Measurements from ENCODE around the gene RRP9. TPM values are rescaled to one million over a fixed set of nuclear protein-coding genes. Genes with fewer than 3 reads are reported as not detected.

RRP9 gene
- total RNA-seq, 1 experiment from 2014 or later, result 29.7 TPM

DNA sequence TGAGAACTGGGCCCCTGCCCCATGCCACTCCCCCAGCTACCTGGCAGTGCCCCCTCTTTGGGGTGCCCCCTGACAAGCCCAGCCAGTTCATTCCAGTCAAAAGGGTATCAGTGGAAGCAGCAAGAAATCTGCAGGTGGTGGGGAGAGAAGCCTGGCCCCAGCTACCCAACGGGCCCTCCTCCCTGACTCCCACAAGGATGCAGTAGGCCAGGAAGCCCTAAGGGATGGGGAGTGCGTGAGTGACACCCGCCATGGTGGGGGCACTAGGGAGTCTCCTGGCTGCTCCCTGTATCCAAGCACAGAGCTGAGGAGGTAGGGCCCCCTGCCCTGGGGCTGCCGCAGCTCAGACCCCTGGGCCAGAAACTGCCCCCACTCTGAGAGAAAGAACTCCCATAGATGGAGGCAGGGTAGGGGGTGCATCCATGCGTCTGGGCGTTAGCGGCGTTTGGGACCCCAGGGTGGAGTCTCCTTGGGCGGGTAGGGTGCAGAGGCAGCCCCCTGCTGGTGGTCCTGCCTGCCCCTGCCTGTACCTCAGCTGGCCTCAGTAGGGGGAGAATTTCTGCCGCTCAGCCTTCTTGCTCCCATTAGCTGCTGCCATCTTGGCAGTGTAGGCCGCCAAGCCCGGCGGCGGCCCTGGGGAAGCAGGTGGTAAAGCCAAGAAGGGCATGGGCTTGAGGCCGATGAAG is 16.0 kb upstream of the RRP9 start:
- no peak for DNase-seq (ENCODE audit: extremely low read depth, low read depth)

DNA sequence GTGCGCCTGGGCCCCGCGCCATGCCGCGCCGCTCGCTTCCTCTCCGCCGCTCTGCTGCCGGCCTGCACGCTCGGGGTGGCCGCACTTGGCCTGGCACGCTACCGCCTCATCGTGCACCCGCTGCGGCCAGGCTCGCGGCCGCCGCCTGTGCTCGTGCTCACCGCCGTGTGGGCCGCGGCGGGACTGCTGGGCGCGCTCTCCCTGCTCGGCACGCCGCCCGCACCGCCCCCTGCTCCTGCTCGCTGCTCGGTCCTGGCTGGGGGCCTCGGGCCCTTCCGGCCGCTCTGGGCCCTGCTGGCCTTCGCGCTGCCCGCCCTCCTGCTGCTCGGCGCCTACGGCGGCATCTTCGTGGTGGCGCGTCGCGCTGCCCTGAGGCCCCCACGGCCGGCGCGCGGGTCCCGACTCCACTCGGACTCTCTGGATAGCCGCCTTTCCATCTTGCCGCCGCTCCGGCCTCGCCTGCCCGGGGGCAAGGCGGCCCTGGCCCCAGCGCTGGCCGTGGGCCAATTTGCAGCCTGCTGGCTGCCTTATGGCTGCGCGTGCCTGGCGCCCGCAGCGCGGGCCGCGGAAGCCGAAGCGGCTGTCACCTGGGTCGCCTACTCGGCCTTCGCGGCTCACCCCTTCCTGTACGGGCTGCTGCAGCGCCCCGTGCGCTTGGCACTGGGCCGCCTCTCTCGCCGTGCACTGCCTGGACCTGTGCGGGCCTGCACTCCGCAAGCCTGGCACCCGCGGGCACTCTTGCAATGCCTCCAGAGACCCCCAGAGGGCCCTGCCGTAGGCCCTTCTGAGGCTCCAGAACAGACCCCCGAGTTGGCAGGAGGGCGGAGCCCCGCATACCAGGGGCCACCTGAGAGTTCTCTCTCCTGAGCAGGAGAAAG is 14.4 kb upstream of the RRP9 start:
- no peak for DNase-seq (ENCODE audit: extremely low read depth, low read depth)

DNA sequence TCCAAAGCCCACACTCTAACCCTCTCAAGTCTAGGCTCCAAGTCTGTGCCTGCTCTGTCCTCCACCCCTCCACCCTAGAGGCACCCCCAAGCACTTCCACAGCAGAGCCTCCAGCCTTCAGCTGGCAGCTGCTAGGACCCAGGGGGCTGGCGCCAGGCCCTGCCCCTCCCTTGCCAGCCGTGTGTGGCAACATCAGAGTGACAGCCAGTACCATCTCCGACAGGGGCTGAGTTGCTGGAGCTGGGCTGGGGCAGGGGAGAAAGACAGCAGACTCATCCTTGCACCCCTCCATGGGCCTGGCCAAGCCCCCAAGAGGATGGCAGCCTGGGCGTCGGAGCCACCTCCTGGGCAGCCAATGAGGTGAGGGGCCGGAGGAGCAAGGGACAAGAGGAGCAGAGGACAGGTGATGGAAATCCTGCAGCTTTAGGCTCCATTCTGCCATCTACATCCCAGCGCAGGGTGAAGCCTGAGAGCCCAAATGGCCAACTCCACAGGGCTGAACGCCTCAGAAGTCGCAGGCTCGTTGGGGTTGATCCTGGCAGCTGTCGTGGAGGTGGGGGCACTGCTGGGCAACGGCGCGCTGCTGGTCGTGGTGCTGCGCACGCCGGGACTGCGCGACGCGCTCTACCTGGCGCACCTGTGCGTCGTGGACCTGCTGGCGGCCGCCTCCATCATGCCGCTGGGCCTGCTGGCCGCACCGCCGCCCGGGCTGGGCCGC is 13.6 kb upstream of the RRP9 start, which contains the start of gene GPR62:
TSS of gene GPR62 (plus strand) at position 207 of the 718 bp plus-strand sequence. CDS start at position 479, 272 bp downstream.
- no peak for DNase-seq (ENCODE audit: extremely low read depth, low read depth)

DNA sequence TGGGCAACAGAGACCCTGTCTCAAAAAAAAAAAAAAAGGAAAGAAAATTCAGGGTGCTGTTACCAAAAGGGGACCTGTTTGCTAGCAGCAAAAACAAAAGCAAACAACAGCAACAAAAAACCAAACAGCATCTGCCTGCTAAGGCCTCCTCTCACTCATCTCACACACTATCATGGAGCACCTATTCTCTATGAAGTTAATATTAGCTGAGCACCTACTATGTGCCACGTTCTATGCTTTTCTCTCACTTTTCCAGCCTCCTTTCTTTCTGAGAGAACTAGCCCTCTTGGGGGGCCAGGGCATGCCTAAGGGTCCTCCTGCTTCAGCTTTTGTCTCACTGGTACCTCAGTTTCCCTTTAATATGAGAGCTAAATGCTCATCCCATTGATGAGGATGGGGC is 13.0 kb upstream of the RRP9 start:
- DNase-seq (ENCODE audit: extremely low read depth, low read depth), result no peak

DNA sequence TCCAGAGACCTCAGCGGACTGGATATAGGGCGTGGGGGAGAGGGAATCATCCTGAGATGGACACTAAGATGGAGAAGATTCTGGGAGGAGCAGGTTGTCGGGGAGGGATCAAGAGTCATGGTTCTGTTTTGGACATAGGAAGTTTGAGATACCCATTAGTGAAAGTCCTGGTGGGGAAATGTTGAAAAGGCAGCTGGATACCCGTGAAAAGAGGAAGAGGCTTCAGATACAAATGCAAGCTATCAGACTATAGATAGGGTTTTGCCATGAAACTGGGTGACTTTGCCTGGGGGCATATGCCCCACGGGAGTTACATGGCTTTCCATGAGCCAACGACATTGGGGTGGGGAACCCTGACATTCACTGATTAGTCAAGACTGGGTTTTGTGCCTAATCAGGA is 12.4 kb upstream of the RRP9 start:
- no peak for DNase-seq (ENCODE audit: extremely low read depth, low read depth)

DNA sequence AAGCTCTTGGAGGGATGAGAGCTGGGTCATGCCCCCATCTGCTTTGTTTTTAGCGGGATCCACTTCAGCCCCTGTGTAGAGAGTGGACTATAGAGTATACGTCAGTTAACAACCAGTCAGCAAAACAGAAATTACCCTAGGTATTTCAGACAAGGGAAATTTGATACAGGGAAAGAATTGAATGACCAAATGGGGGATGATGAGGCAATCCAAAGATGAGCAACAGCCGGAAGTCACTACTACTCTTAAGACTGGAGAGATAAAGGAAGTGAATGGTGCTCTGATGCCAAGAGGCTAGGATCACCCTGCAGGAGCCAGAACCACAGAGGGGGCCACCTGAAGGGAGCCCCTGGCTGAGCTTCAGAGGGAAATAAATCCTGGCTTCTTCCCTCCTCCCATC is 11.7 kb upstream of the RRP9 start:
- no peak for DNase-seq (ENCODE audit: extremely low read depth, low read depth)

DNA sequence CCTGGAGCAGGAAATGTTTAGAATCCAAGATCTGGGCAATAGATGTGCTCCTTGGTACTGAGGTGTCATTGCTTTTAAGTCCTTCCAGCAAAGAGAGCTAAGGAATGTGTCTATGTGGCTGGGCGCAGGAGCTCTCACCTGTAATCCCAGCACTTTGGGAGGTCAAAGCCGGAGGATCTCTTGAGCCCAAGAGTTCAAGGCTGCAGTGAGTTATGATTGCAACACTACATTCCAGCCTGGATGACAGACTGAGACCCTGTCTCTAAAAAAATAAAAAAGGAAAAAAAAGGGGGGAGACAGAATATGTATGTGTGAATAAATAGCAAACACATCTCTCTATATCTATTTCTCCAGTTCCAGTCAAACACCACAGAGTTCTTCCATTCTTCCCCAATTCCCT is 9.2 kb upstream of the RRP9 start:
- DNase-seq (ENCODE audit: extremely low read depth, low read depth), result no peak

DNA sequence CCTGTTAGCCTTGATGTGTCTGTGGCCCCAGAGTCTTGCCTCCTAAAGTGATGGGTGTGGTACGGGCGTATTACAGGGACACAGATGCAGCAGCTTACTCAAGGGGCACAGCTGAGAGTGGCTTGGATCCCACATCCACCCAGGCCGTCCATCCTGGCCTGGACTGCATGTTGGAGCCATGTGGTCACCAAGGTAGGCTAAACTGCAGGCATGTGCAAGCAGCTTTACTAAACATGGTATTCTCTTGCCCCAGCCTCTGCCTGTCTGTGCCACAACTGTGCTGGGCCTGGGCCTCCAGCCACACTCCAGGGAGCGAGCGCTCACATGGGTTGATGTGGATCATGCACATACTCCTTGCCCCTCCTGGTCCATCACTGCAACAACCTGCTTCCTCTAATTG is 7.4 kb upstream of the RRP9 start:
- DNase-seq (ENCODE audit: extremely low read depth, low read depth), result no peak

DNA sequence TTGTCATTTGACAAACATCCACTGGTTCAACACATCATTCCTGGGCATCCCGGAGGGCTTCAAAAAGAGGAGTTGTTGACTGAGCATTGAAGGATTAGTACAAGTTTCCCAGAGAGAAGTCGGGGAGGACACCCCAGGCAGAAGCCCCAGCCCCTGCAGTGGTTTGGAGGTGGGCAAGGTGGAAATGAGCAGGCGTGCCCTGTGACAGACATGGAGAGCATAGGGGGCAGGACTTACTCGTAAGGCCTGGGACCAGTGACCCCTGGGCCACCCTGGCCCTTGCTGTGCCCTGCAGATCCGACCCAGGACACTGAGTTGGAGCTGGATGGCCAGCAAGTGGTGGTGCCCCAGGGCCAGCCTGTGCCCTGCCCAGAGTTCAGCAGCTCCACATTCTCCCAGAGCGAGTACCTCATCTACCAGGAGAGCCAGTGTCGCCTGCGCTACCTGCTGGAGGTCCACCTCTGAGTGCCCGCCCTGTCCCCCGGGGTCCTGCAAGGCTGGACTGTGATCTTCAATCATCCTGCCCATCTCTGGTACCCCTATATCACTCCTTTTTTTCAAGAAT is 6.4 kb upstream of the RRP9 start:
- DNase-seq (ENCODE audit: extremely low read depth, low read depth), result no peak

DNA sequence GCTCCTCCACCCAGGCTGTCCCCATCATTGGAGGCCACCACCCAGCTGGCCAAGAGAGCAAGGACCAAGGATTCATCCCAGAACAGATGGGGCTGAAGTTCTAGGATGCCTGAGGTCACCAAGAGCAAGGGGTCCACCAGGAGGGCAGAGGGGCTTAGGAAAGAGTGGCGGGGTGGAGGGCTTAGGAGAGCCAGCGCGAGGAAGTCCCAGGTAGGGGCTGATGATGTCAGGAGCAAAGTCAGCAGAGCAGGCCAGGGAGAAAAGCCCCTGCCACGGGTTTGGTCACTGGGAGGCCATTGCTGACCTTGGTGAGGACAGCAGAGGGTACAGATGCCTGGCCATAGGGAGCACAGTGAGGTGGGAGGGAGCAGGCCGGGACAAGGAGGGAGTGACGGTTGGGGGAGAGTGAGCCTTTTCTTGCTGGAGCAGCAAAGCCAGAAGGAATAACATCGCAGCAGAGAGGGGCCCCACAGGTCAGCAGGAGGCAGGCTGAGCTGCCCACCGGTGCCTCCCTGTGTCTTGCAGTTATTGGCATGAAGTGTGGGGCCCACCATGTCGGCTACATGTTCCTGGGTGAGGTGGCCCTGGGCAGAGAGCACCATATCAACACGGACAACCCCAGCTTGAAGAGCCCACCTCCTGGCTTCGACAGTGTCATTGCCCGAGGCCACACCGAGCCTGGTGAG is 5.7 kb upstream of the RRP9 start:
- no peak for DNase-seq (ENCODE audit: extremely low read depth, low read depth)

DNA sequence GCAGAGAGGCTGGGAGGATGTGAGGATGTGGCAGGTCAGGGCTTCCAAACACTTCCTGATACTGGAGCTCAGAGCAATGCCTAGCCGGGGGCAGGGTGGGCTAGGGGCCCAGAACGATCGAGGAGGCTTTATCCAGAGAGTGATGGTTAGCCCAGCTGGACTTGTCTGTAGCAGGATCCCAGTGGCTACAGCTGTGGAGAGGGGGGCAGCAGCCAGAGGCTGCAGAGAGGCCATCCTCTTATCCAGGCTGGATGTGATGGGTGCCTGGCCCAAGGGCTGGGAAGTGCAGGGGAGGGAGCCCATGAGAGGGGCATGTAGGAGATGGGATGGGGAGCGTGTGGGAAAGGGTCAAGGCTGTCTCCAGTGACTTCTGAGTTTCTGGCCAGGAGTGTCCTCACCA is 5.1 kb upstream of the RRP9 start:
- DNase-seq (ENCODE audit: extremely low read depth, low read depth), result no peak

DNA sequence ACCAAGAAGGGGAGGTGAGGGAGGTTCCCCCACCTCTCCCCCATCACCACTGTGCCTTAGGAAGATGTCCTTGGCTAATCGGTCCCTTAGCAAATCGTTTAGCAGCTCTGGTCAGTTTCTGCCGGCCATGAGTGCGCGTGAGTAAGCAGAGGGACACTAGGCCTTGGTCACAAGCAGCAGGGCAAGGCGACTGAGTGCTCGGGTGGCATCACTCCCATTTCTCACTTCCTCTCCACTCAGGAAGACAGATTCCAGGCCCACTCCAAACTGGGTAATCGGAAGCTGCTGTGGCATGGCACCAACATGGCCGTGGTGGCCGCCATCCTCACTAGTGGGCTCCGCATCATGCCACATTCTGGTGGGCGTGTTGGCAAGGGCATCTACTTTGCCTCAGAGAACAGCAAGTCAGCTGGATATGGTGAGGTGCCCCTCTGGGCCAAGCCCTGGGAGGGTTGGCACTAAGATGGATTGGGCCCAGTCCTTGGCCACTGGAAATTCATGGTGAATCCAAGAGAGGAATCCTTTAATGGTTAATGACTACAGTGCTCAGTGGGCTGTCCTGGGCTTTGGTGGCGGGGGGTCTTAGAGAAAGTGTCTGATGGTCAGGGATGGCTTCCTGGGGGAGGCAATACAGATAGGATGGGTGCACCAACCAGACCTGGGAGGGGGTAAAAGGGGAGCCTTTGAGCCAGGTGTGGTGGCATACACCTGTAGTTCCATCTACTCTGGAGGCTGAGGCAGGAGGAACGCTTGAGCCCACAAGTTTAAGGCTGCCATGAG is 4.4 kb upstream of the RRP9 start:
- no peak for DNase-seq (ENCODE audit: extremely low read depth, low read depth)

DNA sequence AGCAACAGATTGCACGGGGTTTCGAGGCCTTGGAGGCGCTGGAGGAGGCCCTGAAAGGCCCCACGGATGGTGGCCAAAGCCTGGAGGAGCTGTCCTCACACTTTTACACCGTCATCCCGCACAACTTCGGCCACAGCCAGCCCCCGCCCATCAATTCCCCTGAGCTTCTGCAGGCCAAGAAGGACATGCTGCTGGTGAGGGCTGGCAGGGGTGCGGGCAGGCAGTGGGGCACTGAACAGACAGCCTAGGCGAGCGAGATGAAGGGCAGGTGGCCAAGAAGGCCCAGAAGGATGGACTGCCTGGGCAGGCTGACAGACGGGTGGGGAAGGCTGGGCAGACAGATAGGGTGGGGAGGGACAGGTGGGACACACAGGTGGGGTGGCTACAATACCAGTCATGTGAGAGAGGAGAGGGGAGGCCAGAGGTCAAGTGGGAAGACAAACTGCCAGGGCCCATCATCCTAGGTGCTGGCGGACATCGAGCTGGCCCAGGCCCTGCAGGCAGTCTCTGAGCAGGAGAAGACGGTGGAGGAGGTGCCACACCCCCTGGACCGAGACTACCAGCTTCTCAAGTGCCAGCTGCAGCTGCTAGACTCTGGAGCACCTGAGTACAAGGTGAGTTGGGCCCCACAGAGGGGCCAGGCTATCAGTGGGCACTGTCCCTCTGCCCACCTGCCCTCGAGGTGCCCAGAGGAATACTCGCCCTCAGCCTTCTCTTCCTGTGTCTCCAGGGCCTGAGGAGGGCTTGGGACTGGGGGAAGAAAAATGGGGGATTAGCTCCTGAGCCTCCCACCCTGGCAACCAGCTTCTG is 3.5 kb upstream of the RRP9 start:
- no peak for DNase-seq (ENCODE audit: extremely low read depth, low read depth)

DNA sequence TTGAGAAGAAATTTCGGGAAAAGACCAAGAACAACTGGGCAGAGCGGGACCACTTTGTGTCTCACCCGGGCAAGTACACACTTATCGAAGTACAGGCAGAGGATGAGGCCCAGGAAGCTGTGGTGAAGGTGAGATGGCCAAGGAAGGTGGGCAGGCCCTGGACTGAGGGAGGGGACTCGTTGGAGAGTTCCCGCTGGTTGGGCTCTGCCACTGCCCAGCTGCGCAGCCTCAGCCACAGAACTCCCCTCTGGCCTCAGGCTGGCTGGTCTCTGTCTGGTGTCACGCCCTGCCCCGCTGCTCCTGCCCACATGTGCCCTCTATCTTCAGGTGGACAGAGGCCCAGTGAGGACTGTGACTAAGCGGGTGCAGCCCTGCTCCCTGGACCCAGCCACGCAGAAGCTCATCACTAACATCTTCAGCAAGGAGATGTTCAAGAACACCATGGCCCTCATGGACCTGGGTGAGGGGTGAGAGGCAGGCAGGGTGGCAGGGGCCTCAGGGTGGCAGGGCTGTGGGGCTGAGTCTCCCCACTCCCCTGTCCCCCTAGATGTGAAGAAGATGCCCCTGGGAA is 2.8 kb upstream of the RRP9 start:
- no peak for DNase-seq (ENCODE audit: extremely low read depth, low read depth)

DNA sequence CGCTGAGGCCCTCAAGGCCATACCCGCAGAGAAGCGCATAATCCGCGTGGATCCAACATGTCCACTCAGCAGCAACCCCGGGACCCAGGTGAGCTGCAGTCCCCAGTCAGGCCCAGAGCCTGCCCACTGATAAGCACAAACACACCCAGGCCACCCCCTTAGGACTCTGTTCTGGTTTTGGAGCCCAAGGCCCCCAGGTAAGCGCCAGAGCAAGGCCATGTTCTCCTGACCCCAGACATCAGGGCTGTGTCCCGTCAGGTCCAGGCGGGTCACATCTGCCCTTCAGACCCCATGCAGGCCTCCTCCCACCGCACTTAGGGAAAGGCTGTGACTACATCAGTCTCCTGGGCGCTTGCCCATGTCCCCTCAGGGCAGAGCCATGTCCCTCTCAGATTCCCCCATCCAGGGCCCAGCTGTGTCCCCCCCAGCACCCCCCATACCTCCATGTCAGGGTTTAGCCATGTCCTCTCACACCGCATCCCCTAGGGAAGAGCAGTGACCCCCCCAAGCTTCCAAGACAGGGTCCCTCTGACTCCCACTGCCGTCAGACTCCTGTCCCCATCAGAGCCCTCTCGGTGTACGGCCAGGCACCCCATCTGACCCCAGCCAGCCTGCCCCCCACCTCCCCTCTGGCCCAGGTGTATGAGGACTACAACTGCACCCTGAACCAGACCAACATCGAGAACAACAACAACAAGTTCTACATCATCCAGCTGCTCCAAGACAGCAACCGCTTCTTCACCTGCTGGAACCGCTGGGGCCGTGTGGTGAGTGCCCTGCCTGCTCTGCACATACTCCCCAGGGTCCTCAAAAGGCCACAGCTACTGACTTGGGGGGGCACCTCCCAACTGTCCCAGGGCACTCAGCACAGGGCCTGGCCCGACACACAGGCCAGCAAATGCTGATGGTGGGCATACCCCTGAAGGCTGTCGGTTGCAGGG is 2.0 kb upstream of the RRP9 start:
- no peak for DNase-seq (ENCODE audit: extremely low read depth, low read depth)

DNA sequence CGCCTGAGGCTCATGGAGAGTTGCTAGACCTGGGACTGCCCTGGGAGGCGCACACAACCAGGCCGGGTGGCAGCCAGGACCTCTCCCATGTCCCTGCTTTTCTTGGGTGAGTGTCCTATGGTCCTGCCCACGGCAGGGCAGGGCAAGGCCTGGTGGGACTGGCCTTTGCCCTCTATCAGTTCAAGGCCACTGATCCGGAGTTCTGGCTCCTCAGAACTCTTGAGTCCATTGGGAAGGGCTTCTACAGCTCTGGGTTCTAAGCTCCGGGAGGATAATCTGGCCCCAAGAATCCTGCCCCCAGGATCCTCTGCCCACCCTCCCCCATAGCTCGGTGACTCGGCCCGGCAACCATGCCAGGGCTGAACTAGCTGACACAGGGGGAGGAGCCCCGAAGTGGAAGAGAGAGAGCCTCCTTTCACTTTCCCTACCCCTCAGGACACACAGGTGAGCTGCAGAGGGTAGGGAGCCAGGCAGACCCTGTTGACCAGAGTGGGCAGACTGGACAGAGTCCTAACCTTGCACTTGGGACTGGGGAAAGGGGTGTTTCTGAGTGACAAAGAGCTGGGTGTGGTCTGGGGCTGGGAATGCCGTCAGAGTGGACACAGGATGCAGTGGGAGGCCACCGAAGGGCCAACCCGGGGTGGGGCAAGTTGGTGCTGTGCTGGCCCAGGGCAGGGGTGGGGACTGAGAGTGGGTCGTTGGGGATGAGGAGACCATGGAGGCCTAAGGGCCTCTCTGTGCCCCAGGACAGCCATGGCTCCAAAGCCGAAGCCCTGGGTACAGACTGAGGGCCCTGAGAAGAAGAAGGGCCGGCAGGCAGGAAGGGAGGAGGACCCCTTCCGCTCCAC is 1.1 kb upstream of the RRP9 start:
- DNase-seq (ENCODE audit: extremely low read depth, low read depth), result peak; percentile 38

DNA sequence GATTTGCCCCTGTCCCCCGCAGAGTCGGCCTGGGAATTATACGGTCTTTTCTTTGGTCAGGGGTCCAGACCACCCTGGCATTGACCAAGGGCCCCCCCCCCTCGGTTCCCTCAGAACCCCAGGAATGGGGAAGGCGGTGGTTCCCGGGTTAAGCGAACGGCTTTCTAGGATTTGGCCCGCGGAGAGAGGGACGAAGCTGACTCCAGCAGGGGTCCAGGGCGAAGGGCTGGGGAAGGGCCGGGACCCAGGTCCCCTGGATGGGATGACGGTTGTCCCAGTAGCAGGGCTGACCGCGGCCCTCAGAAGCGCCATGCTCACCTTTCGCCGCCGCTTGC is 274 bp downstream of the RRP9 start:
- DNase-seq (ENCODE audit: extremely low read depth, low read depth), result no peak

All from NCI-H460 (cell line).